Cerebellar cortex (tissue), 1 donor: ENCODE data around the gene FRMD4A.

ENCODE experiments used
- DNase-seq: peaks from one replicate; pipeline ENCODE4 v3.0.0-alpha.2; 2015; ENCODE audit warnings: low spot score

The FRMD4A gene

DNA sequence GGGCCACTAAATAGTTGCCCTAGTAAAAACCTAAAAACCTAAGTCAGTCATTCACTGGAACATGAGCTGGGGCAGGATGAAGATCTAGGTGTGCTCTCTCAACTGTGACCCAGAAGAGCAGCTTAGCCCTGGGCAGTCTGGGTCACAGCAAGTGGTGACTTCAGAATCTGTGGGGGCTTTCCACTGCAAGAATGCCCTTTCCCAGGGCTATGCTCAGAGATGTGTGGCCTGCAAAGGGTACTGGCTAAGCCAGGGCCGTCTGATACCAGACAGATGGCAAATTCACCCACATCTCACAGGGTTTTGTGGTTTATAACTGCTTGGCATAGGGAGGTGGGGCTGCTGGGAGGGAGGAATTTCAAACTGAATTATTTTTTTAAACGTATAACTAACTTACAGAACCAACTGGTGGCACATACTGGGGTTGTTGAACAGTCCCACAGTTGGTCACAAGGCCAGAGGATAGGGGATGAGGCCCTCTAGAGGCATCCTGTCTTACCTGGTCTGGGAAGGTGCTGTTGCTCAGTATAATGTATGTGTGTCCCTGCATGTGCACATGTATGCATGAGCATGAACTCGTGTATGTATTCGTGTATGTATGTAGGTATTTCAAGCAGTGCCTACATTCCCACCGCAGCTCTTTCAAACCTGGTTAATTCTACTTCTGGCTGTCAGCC is 680.7 kb downstream of the FRMD4A start:
- no peak for DNase-seq

DNA sequence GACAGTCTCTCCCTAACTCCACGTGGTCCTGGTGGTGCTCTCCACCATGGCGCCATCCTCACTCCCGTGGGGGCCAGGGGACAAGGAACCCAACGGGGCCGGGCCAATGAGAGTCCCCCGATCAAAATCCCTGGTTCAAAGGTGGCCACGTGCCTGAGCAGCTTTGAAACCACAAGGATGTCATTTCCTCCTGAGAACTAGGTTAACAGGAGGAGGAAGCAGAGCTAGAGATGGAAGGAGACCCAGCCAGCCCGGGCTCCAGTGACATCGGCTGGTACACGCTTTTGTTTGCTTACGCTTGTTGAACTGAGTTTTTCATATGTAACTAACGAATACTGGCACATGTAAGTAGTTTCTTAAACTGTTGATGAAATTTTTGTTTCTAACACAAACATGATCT is 682.3 kb downstream of the FRMD4A start:
- no peak for DNase-seq

DNA sequence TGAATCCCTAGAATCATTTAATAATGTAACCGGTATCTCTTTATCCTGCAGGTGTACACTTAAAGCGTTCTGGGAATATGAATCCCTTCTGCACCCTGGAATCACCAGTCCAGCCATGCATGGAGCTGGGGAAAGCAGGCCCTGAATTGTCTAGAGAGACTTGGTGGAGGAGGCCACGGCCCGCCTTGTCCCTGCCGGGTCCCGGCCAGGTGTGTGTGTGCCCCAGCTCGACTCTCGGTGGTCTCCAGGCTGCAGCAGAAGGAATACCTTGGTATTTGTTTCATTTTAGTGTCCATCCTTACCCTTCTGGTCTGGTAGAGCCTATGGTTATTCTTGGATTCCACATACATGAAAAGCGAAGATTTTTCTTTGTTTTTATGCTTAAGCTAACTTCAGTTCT is 685.9 kb downstream of the FRMD4A start:
- no peak for DNase-seq

DNA sequence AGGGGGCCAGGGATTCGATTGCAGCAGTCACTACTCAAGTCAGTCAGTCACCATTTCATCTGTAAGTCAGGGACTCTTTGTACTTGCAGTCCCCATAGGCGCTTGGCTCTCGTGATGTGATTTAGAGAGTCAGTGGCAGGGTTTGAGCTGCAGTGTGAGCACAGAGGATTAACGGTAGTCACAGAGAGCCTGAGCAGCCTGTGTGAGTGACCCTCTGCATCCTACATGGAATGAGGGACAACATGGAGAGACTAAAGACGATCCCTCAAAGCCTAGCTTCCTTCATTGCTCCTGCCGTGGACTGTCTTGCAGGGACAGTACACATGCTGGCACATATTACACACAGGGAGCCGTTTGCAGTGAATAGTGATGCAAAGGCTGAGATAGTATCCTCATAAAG is 687.7 kb downstream of the FRMD4A start:
- DNase-seq, result no peak

DNA sequence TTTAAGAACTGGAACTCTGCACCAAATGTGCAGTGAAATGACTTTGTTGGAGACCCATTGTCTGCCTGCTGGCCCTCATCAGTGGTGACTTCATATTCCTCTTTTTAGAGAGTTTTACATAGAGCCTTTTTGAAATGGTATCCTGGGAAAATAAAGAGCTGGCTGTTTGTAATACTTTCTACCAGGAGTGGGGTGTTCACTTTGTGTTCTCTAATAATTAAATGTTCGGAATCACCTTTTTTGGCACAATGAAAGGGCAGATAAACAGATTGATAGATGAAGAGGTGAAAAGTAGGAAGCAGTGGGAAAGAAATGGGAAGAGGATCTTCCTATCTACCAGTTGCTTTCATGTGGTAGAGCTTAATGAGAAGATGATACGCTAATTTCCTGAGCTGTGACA is 688.4 kb downstream of the FRMD4A start:
- no peak for DNase-seq

DNA sequence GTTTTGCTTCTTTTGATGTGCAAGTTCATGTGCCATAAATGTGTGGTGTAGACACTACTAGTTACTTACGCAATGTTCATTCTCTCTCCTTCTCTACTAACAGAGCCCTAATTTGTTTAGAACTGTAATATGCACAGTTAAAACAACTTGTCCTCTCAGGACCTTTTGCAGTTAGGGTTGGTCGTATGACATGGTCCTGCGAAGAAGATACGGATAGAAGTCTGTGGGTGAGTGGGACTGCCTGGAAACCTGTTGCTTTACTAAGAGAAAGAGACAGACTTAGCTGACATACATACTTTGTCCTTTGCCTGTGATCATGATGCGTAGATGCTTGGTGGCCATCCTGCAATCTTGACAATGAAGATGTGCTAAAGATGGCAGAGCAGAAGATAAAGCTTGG is 692.8 kb downstream of the FRMD4A start:
- DNase-seq, result no peak

DNA sequence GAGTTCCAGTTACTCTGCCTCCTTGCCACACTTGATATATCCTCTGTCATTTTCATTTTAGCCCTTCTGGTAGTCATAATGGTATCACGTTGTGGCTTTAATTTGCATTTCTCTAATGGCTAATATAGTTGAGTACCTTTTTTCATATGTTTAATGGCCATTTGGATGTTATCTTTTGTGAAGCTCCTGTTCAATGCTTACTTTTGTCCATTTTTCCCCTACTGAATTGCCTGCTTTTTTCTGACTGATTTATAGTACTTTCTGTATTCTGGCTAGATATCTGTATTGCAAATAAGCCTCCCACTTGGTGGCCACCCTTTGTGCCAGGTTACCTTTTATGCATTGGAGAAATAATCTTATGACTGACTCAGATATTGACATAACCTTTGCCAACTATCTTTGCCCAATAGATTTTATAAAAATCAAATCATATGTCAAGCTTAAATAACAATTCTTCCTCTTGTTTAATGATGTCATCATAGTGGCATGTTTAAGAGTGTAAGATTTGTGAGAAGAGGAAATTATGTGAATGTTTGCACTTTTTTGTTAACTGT is 693.3 kb downstream of the FRMD4A start:
- DNase-seq, result no peak

DNA sequence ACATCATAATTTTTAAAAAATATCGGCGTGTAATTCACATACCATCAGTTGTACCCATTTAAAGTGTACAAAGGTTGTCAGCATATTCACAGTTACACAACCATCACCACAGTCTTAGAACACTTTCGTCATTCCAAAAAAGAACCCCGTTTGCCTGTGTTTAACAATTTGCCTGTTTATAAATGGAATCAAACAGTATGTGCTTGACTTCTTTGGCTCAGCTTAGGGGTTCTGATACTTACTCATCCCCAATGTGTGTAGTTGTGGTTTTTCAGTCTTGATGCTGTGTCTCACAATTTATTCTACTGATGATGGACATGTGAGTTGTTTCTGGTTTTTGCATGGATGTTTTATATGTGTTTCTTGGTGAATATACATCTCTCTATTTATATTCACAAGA is 693.9 kb downstream of the FRMD4A start:
- DNase-seq, result no peak

DNA sequence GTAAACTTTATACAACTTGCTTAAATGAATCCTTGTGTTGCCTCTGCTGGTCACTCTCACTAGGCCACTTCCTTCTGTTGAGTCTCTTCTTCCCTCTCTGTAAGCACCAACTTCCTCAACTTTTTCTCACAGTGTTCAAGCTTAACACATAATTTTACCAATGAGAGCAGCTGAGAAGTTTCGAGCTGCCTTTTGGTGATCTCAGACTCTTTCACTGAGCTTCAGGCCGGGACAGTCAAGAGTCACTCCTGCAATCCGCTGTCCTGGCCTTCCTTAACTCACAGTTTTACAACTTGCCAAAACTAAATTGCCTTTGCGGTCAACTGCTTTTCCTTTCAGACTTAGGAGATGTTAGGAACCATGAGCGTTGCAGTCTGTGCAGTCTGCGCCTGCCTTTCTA is 696.5 kb downstream of the FRMD4A start:
- no peak for DNase-seq

DNA sequence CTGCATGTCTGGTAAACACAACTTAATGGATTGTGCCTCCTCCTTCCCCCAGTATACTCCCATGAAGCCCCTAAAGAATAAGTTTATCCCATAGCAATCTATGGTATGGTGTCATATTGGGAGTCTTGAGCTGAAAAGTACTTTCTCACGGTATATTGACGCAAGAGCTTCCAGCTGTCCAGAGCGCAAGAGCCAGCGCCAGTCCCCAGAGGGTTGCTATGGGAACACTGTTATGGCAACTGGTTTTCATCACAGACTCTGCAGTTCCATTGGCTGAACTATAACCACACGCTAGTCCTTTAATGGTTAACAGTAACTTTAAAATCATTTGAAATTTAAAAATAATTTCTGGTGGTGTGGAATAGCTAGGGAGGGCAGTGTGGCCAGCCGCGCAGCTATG is 697.0 kb downstream of the FRMD4A start:
- DNase-seq, result no peak

DNA sequence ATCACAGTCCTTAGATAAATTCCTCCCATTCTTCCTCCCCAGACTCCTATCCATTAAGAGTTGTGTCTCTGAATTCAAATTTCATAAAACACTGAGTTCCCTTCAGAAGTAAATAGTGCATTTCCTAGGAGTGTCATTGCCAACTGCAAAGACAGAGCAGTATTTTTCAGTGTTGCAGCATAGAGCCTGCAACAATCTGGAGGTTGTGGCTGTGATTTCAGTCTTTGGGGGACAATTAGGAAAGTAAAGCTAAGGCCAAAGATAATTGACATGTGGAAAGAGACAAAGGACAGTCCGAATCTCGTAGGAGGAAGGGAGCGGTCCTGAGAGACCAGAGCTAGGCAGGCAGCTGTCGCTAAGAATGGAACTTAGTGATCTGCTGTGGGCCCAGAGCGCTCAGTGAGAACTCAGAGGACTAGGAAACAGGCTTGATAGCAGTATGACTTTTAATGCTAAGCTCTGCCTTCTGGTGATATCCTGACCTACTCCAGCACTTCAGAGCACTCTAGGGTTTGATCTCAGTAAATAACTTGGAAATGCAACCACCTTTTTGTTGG is 697.8 kb downstream of the FRMD4A start:
- DNase-seq, result no peak

DNA sequence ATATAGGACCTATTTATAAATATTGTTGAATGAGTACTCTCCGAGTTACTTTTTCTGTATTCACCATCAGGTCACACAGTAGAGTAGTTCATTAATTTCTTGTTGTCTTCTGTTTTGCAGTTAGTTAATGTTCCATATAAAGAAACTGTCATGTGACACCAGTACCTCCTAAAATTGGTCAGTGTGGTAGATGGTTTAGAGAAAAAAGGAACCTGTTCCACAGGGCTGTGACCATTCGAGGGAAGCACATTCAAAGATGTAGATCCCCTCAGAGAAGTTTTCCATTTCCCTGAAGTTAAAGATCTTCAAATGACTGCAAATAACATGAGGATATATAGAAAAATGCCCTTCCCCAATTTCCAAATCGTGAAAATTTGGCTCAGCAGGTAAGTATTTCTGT is 698.3 kb downstream of the FRMD4A start:
- no peak for DNase-seq

DNA sequence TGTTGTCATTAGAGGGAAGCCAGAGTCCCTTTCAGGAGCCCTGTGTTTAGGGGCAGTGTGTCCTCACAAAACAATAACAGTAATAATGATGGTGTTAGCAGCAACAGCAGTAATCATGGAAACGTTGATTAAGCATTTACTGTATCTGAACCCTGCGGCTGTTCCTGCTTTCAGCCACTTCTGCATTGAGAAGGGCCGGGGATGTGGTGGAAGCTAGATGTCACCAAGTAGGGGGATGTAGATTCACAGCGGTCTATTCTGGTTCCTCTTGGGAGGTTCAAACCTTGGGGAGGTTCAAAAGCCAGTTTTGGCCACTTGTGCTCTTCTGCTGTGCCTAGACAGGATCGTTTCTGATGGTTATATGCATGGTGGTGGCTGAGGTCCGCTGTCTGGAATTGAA is 699.1 kb downstream of the FRMD4A start:
- no peak for DNase-seq

DNA sequence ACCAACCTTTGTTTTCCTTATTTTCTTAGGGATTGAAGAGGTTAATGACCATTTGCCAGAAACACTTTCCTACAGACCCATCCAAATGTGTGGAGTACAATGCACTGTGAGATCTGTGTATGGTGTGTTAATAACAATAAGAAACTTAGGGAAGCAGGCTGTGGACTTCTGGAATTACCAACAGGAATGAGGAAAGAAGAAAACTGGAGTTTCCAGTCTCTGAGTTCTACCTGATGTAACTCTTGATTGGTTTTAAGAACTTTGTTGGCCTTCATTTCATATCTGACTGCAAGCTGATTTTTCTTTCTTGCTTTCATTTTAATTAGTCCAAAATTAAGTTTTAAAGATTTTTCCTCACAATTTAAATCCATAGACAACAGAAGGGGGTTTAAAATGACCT is 700.5 kb downstream of the FRMD4A start:
- no peak for DNase-seq

DNA sequence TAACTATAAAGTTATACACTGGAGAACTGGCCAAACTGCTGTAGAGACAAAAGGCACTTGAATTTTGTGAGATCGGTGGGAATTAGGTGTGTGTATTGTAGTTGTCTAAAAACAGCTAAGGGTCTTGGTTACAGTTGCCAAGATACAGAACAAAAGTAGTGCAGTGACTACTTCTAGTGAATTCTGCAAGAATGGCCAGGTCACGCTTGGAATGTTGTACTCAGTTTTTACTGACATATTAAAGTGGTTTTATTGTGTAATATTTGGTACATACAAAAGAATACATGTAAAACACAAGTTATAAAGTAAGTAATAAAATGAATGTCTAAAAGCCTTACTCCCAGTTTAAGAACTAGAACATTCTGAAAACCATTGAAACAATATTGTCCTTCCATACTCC is 701.6 kb downstream of the FRMD4A start:
- DNase-seq, result no peak

DNA sequence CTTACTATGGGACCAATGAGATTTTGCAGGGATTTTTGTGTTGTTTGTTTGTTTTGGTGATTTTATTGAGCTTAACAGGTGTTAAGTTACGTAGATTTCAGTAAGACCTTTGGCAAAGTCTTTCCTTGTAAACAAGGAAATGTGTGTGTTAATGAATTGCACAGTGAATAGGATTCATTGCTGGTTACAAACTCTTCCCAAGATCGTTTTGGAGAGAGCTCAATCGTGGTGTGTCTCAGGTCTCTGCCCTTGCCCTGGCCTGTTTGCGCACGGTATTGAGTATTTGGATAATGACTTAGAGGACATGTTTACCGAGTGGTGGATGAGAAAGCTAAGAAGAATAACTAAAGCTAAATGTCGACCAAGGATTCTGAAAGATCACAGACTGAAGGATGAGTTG is 702.1 kb downstream of the FRMD4A start:
- no peak for DNase-seq

DNA sequence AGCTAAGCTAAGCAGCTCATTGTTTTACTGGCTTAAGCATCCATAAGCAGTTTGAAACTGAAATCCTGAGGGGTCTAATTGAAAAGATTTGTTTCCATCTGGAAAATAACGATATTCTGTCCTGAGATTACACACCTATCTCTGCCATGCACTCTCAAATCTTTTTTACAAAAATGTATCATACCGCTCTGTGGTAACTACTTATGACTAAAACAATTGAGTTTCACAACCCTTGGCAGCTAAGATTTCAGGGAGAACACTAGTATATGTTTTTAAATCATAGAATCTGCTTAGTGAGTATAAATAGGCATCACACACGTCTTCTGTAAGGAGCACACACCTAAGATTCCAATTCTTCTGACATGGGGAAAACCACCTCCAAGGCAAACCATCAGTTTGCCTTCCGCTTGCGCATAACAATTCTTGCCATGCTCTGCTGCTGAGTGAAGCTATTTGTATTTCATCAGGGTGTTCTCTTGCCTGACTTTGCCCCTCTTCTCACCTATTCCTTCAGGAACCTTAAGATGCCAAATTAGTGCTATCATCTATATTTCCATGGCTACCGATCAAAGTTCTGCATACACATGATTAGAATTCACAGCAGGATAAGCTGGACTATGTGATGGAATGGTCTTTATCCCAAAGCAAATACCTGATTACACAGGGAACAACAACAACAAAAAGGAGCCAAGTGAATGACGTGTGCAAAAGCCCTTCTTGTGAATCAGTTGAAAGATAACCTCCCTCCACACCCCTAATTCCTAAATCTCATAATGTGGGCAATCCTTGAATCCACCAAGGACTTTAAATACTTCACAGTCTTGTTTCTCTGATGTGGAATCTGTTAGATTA is 703.0 kb downstream of the FRMD4A start:
- DNase-seq, result no peak

DNA sequence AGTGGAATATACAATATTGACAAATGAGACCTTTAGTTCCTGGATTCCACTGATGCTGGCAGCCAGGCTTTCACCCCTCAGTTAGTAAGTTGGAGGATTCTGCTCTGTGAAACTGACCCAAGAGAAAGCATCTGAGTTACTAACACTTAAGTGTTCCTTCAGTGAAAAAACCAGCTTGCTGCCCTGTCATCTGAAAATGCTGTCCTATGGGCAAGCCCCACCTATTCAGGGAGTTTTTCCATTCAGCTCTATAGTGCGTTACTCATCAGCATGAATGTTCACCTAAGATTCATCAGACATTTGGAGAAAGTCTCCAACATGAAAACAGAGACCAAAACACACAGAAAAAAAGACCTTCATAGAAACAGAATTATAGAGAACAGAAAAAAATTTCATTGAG is 706.1 kb downstream of the FRMD4A start:
- no peak for DNase-seq

DNA sequence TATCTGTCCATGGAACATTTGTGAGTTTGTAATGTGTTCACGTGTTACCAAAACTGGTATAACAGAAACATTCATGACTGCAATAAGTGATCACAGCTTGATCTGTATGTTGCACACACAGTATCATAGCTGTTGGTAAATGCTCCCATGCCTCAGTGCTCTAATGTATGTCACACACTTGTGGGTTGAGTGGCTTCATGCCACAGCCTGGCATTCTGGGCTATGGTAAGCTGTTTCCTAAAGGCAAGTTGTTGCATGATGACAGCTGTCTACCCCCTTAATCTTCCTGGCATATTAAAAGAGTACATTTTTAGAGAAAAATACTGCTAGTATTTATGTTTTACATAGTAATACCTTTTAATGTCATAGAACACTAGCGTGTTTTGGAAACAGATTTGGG is 708.8 kb downstream of the FRMD4A start:
- no peak for DNase-seq

DNA sequence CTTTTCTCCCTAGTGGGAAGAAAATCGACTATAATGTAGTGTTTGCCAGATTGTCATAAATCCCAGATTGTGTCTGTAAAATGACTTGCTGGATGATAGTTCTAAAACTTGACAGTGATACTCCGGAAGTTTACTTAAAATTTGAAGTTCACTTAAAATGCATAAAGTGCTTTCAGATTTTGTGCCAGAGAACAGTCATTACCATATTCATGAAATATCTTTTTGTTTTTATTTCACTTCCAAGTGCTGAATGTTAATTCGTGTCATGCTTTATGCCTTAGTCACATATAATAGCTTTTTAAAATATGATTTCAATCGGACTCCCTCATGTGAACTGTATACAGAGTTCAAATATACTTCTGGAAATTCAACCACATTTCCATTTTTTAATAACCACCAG is 713.6 kb downstream of the FRMD4A start:
- no peak for DNase-seq

DNA sequence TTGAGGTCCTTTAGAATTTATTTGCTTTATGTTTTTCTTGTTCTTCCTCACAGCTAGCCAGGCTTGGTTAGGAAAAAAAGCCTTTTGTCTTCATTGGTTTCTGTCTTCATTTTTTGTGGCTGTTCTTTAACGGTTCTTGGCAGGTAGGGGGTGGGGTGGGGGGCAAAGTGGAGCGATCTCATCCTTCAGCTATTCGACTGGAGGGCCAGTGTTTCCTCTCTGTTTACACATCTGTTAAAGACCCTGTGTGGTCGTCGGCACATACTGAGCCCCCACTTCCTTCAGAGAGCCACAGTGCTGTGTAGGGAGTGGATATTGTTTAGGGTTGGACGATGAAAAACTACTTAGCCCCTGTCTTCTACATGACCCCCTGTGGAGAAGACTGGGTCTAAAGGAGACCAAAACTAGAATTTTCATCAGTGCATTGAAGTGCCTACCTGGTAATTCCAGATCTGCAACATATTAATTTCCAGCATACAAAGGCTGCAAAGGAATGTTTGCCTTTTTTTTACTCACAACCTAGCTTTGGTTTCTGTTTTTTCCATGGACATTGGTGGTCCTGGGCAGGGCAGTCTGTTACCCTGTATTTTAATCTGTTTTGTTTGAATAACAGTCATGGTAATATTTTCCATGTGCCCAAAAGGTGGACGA is 714.9 kb downstream of the FRMD4A start:
- DNase-seq, result no peak

DNA sequence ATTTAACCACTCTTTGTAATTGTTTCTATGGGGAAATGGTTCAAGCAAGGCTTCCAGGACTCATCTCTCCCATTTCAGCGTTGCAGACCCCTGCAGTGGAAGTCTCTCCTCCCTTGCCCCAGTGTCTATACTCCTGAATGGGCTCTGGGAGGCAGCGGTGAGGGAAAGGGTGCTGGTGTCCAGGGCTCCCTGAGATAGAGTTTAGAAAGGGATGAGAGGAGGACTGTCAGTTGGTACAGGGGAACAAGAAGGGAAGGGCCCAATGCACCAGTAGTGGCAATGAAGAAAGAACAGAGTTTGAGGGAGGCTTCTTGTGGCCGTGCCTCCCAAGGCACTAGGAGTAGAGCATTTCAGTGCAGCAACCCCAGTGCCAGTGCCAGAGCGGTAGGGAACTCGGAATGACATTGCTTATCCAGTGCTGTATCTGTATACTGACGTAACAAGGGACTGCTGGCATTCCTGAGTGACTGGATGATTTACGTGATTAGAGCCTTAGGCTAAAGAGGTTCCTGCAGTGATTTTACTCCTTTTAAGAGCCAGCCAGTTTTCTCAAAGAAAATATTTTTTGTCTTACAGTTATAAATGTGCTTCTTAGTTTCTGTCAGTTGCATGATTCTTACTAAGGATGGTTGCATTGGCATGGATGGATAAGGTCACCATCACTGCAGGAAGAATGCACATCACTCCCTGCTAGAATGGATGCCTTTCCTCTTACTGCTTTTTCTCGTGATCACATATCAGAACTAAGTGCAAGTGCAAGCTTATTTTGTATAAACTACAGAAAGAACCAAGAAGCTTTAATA is 716.0 kb downstream of the FRMD4A start:
- no peak for DNase-seq
